CD4-positive, alpha-beta T cell treated with Interleukin-15 for 1 hour (primary cell): ENCODE results near the gene EPM2A.
"Not testable (repeated sequence)": the region's sequence is repeated elsewhere in the genome, so short reads cannot be mapped to it uniquely, and the experiment has no call there.

Experiments used
- DNase-seq: peaks from one replicate; pipeline ENCODE4 v3.0.0-alpha.2; 2020

EPM2A gene

GRCh38 chr6:145735356-145736165 is at the start of gene EPM2A:
Gene EPM2A (minus strand): TSS chr6:145735520. CDS start chr6:145735498, 22 bp downstream.
- peak; percentile 64 for DNase-seq

GRCh38 chr6:145784683-145785082 is 49.4 kb upstream of the EPM2A start:
- DNase-seq = no peak

- no peak for DNase-seq
These were observed 48.5 kb upstream of the EPM2A start for GRCh38 chr6:145783796-145784195.

GRCh38 chr6:145772846-145773245 is 37.5 kb upstream of the EPM2A start:
- DNase-seq = no peak

- no peak for DNase-seq
These were observed 30.1 kb upstream of the EPM2A start for GRCh38 chr6:145765449-145765848.

GRCh38 chr6:145763742-145764141 is 28.4 kb upstream of the EPM2A start:
- DNase-seq = no peak

GRCh38 chr6:145761584-145761983 is 26.3 kb upstream of the EPM2A start:
- DNase-seq = no peak

- no peak for DNase-seq
These were observed 22.8 kb upstream of the EPM2A start for GRCh38 chr6:145758113-145758512.

- DNase-seq = peak; percentile 20
These were observed 20.9 kb upstream of the EPM2A start for GRCh38 chr6:145756170-145756662.

GRCh38 chr6:145755682-145756081 is 20.4 kb upstream of the EPM2A start:
- no peak for DNase-seq

- DNase-seq = no peak
These were observed 17.3 kb upstream of the EPM2A start for GRCh38 chr6:145752638-145753037.

- no peak for DNase-seq
These were observed 14.3 kb upstream of the EPM2A start for GRCh38 chr6:145749632-145750031.

- DNase-seq = no peak
These were observed 10.5 kb upstream of the EPM2A start for GRCh38 chr6:145745861-145746260.

GRCh38 chr6:145744619-145745018 is 9.3 kb upstream of the EPM2A start:
- DNase-seq = no peak

- DNase-seq = no peak
These were observed 8.0 kb upstream of the EPM2A start for GRCh38 chr6:145743332-145743731.

GRCh38 chr6:145742472-145742871 is 7.2 kb upstream of the EPM2A start:
- not testable (repeated sequence) for DNase-seq

- DNase-seq = not testable (repeated sequence)
These were observed 4.4 kb upstream of the EPM2A start for GRCh38 chr6:145739685-145740084.

GRCh38 chr6:145738265-145738664 is 2.9 kb upstream of the EPM2A start:
- DNase-seq = no peak

- no peak for DNase-seq
These were observed 1.4 kb upstream of the EPM2A start for GRCh38 chr6:145736661-145737144.

- peak; percentile 58 for DNase-seq
These were observed 599 bp downstream of the EPM2A start for GRCh38 chr6:145734486-145735355.

GRCh38 chr6:145733810-145734209 is 1.5 kb downstream of the EPM2A start:
- no peak for DNase-seq

- DNase-seq = no peak
These were observed 2.1 kb downstream of the EPM2A start for GRCh38 chr6:145733207-145733606.

GRCh38 chr6:145731447-145731846 is 3.9 kb downstream of the EPM2A start:
- no peak for DNase-seq

- no peak for DNase-seq
These were observed 5.4 kb downstream of the EPM2A start for GRCh38 chr6:145729887-145730286.
